Neuronal stem cell (in vitro differentiated cells): ENCODE data around the gene SYCP1.
"Not testable (repeated sequence)": the region's sequence is repeated elsewhere in the genome, so short reads cannot be mapped to it uniquely, and the experiment has no call there.

ENCODE experiments used
- DNase-seq: peaks from one replicate; pipeline ENCODE4 v3.0.0-alpha.2; 2013; ENCODE audit warnings: low spot score
- H2AFZ ChIP-seq: one replicate; pipeline ENCODE4 v1.6.1; 2013; ENCODE audit warnings: mild to moderate bottlenecking, low read length, inconsistent platforms
- H2AK5ac ChIP-seq: 2 replicates; pipeline ENCODE4 v1.6.1; 2013; ENCODE audit warnings: low read depth, mild to moderate bottlenecking, inconsistent platforms, low read length, moderate library complexity, mixed read lengths
- H2BK120ac ChIP-seq: 2 replicates; pipeline ENCODE4 v1.6.1; 2013; ENCODE audit warnings: low read depth, mild to moderate bottlenecking, inconsistent platforms, low read length, moderate library complexity, mixed read lengths
- H2BK12ac ChIP-seq: one replicate; pipeline ENCODE4 v1.6.1; 2013; ENCODE audit warnings: low read length, inconsistent platforms
- H2BK15ac ChIP-seq: 2 replicates; pipeline ENCODE4 v1.6.1; 2013; ENCODE audit warnings: mild to moderate bottlenecking, low read length, inconsistent platforms, mixed read lengths
- H2BK5ac ChIP-seq: one replicate; pipeline ENCODE4 v1.6.1; 2013; ENCODE audit warnings: inconsistent platforms, mild to moderate bottlenecking, low read length, moderate library complexity
- H3K14ac ChIP-seq: one replicate; pipeline ENCODE4 v1.6.1; 2013; ENCODE audit warnings: low read length, inconsistent platforms
- H3K18ac ChIP-seq: 2 replicates; pipeline ENCODE4 v1.6.1; 2013; ENCODE audit warnings: low read length, inconsistent platforms
- H3K23ac ChIP-seq: 2 replicates; pipeline ENCODE4 v1.6.1; 2013; ENCODE audit warnings: low read depth, mild to moderate bottlenecking, mixed read lengths, low read length, inconsistent platforms; ENCODE audit not compliant: poor library complexity
- H3K27ac ChIP-seq: replicated peaks from 3 replicates; pipeline ENCODE4 v1.5.1; 2013; ENCODE audit warnings: low read length, inconsistent platforms
- H3K27me3 ChIP-seq, 3 experiments: 2 replicates each; pipeline ENCODE4 v1.6.1; 2013; ENCODE audit warnings: low read length in 3 of 3, mild to moderate bottlenecking in 2 of 3, inconsistent platforms in 1 of 3, low read depth in 1 of 3, mixed read lengths in 1 of 3, moderate library complexity in 1 of 3; ENCODE audit not compliant: control insufficient read depth in 3 of 3, insufficient read depth in 3 of 3
- H3K36me3 ChIP-seq, 2 donors: replicated peaks in 1 of 2; 2 replicates each; pipeline ENCODE4 v1.6.1; 2013; ENCODE audit warnings: low read length in 2 of 2; ENCODE audit not compliant: control insufficient read depth in 2 of 2, insufficient read depth in 2 of 2
- H3K4ac ChIP-seq: 2 replicates; pipeline ENCODE4 v1.6.1; 2013; ENCODE audit warnings: inconsistent platforms, mild to moderate bottlenecking, low read length, moderate library complexity
- H3K4me1 ChIP-seq, 2 donors: 1 replicate in 1 of 2; 2 replicates in 1 of 2; pipeline ENCODE4 v1.6.1; 2013; ENCODE audit warnings: low read length in 2 of 2, low read depth in 1 of 2; ENCODE audit not compliant: control insufficient read depth in 2 of 2, insufficient read depth in 1 of 2
- H3K4me2 ChIP-seq: one replicate; pipeline ENCODE4 v1.6.1; 2013; ENCODE audit warnings: mild to moderate bottlenecking, low read length, inconsistent platforms; ENCODE audit not compliant: insufficient read depth, poor library complexity, severe bottlenecking
- H3K4me3 ChIP-seq, 2 donors: 2 replicates each; pipeline ENCODE4 v1.5.1; 2013; ENCODE audit warnings: low read length in 2 of 2, mild to moderate bottlenecking in 2 of 2, inconsistent platforms in 1 of 2, moderate library complexity in 1 of 2
- H3K79me1 ChIP-seq: one replicate; pipeline ENCODE4 v1.6.1; 2013; ENCODE audit warnings: low read depth, mild to moderate bottlenecking, inconsistent platforms, low read length, moderate library complexity
- H3K9ac ChIP-seq: one replicate; pipeline ENCODE4 v1.6.1; 2013; ENCODE audit warnings: mild to moderate bottlenecking, low read depth, low read length, inconsistent platforms; ENCODE audit not compliant: poor library complexity
- H3K9me3 ChIP-seq, 2 donors: replicated peaks in 1 of 2; 2 replicates each; pipeline versions ENCODE3 to v1.6.1; 2013; ENCODE audit warnings: low read length in 2 of 2, mild to moderate bottlenecking in 2 of 2, inconsistent platforms in 1 of 2, low read depth in 1 of 2, mixed read lengths in 1 of 2, moderate library complexity in 1 of 2; ENCODE audit not compliant: control insufficient read depth in 2 of 2, insufficient read depth in 1 of 2
- H4K8ac ChIP-seq: one replicate; pipeline ENCODE4 v1.6.1; 2013; ENCODE audit warnings: low read depth, mild to moderate bottlenecking, inconsistent platforms, low read length, moderate library complexity
- H4K91ac ChIP-seq: one replicate; pipeline ENCODE4 v1.6.1; 2013; ENCODE audit warnings: low read length, low read depth, mild to moderate bottlenecking, inconsistent platforms; ENCODE audit not compliant: poor library complexity
- WGBS, 2 donors: extraction: QIAGEN DNeasy Blood & Tissue Kit; methylation state at CpG; one replicate each; pipeline ENCODE4 v1.1.7; 2013; ENCODE audit warnings: missing lambda C conversion rate in 2 of 2, mixed read lengths in 1 of 2; ENCODE audit not compliant: insufficient read length in 2 of 2, insufficient replicate concordance in 1 of 2; ENCODE audit errors: extremely low coverage in 2 of 2; 5-methylcytosine and 5-hydroxymethylcytosine counted together

Gene SYCP1

DNA sequence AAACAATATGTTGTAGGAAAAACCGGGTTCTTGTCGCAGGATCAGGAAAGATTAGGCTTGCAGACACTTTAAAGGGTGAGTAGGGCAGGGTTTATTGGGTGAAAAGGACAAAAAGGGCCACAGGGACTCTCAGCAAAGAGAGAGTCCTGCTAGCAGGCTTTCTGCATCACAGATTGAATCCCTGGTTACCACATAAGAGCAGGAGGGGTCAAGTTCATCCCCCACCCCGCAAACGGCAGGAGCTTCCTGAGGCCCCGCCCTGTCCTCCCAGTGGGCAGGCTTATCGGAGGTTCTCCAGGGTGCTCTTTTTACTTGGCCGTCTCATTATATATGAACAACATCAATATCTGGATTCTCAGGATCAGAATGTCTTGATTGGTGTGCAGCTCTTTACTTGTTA, 47.7 kb downstream of the SYCP1 start:
- Histone ChIP-seq H3K36me3 (no peaks in the 10 kb centered on the region), H3K4ac (no peak overlapping the region), H2AFZ (peak overlapping the region; percentile 59), H3K4me3 (no peak overlapping the region), H3K9ac (no peak overlapping the region), H3K4me1 (peaks cover 0 to 1% of the 10 kb centered on the region in 2 donors), H3K23ac (no peak overlapping the region), H4K8ac (no peak overlapping the region), H2BK15ac (no peak overlapping the region), H2BK12ac (no peak overlapping the region), H2BK5ac (no peak overlapping the region), H2AK5ac (no peak overlapping the region), H3K4me2 (no peak overlapping the region), H3K9me3 (no peaks in the 10 kb centered on the region), H3K18ac (no peak overlapping the region), H3K27ac (no peak overlapping the region), H3K79me1 (no peaks in the 10 kb centered on the region), H3K14ac (no peak overlapping the region), H4K91ac (no peak overlapping the region), H3K27me3 (peaks cover 0 to 4% (median 0%) of the 10 kb centered on the region in 3 experiments), H2BK120ac (no peak overlapping the region)
- no peak for DNase-seq
- no CpG with 5 or more reads among the region's 7 CpGs for WGBS, 2 donors

- no peak for DNase-seq
- Histone ChIP-seq H4K8ac (no peak overlapping the region), H3K27ac (no peak overlapping the region), H4K91ac (no peak overlapping the region), H3K4me3 (no peak overlapping the region), H3K4me2 (no peak overlapping the region), H3K23ac (no peak overlapping the region), H2BK15ac (no peak overlapping the region), H3K9ac (no peak overlapping the region), H2AK5ac (no peak overlapping the region), H2AFZ (no peak overlapping the region), H2BK120ac (no peak overlapping the region), H3K4ac (no peak overlapping the region), H3K79me1 (no peaks in the 10 kb centered on the region), H3K9me3 (no peaks in the 10 kb centered on the region), H2BK5ac (no peak overlapping the region), H3K14ac (no peak overlapping the region), H3K36me3 (no peaks in the 10 kb centered on the region), H3K18ac (no peak overlapping the region), H3K4me1 (peaks cover 0 to 1% of the 10 kb centered on the region in 2 donors), H2BK12ac (no peak overlapping the region), H3K27me3 (peaks cover 0 to 4% (median 0%) of the 10 kb centered on the region in 3 experiments)
- WGBS, 2 donors = no CpG with 5 or more reads among the region's 1 CpG
These were observed 48.8 kb downstream of the SYCP1 start for GRCh38 chr1:114903480-114903879.

GRCh38 chr1:114915720-114916119, 61.1 kb downstream of the SYCP1 start:
- H2AFZ ChIP-seq, H3K4me2 ChIP-seq, H3K4ac ChIP-seq, H2BK120ac ChIP-seq, H3K9ac ChIP-seq, H3K14ac ChIP-seq, H2AK5ac ChIP-seq, H4K91ac ChIP-seq, H2BK12ac ChIP-seq, H3K23ac ChIP-seq, DNase-seq, H3K18ac ChIP-seq, H3K4me1 ChIP-seq, H2BK5ac ChIP-seq, H3K27ac ChIP-seq, H3K9me3 ChIP-seq, H3K36me3 ChIP-seq, H3K79me1 ChIP-seq, H3K4me3 ChIP-seq, H4K8ac ChIP-seq, H3K27me3 ChIP-seq, H2BK15ac ChIP-seq: not testable (repeated sequence)
- no CpG with 5 or more reads among the region's 4 CpGs for WGBS, 2 donors

DNA sequence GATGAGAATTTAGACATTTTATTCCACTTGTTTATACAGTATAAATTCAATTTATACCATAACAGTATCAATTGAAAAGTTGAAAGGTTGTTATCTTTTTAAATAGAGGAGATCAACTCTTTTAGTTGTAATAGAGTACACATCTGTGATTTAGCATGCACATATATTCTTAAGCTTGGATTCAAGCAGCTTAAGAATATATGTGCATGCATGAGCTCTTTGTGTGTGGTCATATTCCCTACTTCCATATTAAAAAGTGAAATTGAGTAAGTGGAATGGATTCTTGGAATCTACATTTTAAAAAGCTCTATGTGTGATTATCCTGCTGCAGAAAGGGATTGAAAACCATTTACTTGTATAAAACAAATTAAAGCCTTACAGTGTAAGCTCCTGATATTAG, 71.9 kb downstream of the SYCP1 start:
- no peak overlapping the region for H2BK15ac ChIP-seq
- H2AFZ ChIP-seq = no peak overlapping the region
- no peak overlapping the region for H2BK5ac ChIP-seq
- no peaks in the 10 kb centered on the region for H3K9me3 ChIP-seq
- no peaks in the 10 kb centered on the region for H3K4me1 ChIP-seq
- no peaks in the 10 kb centered on the region for H3K36me3 ChIP-seq
- no peak overlapping the region for H2AK5ac ChIP-seq
- no peak overlapping the region for H3K18ac ChIP-seq
- DNase-seq = no peak
- no peak overlapping the region for H3K4ac ChIP-seq
- H2BK120ac ChIP-seq = no peak overlapping the region
- H3K79me1 ChIP-seq = no peaks in the 10 kb centered on the region
- no peak overlapping the region for H3K9ac ChIP-seq
- H3K4me2 ChIP-seq = no peak overlapping the region
- no peak overlapping the region for H4K8ac ChIP-seq
- H3K4me3 ChIP-seq = no peak overlapping the region
- no peak overlapping the region for H2BK12ac ChIP-seq
- no peak overlapping the region for H3K23ac ChIP-seq
- H3K27me3 ChIP-seq = no peaks in the 10 kb centered on the region
- no peak overlapping the region for H3K14ac ChIP-seq
- H3K27ac ChIP-seq = no peak overlapping the region
- no peak overlapping the region for H4K91ac ChIP-seq
